ENCODE results near the gene SNTG2.

- no peak for TF ChIP-seq CTCF (conservative IDR thresholded peaks at IDR 0.05 in 1 of 2, IDR thresholded peaks at IDR 0.05 in 1 of 2; ENCODE audit: low read depth in 1 of 2, low read length in 2 of 2)
- no peak for TF ChIP-seq EZH2 (IDR thresholded peaks at IDR 0.05; ENCODE audit: low read length, missing control alignments)
Observed at GRCh38 chr2:1340141-1340512, 389.5 kb downstream of the SNTG2 start.
